Measurements from ENCODE around the gene TRIM36. TPM values are rescaled to one million over a fixed set of nuclear protein-coding genes. Genes with fewer than 3 reads are reported as not detected.

TRIM36 gene
- polyA plus RNA-seq, 1 donor (not counting 4 experiments of a cell fraction or from before 2014, with no cell fraction given), result 2.4 TPM

DNA sequence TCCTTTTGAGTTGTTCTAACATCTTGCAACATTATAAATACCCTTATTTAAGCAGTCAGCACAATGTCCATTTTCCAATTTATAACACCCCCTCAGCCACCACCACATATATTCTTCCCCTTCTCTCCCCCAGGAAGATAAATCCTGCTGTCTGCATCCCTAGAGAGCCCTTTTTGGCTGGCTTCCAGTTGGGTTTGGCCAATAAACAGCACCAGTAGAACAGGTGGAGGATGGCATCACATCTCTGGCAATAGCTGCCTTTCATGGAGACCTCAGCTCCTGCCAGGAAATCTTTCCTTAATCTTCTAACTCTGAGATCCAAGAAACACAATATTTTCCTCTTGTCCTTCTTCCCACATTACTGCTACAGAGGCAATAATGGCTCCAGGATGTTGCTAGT is 53.7 kb downstream of the TRIM36 start:
- TF ChIP-seq EZH2 (IDR thresholded peaks at IDR 0.05; ENCODE audit: low read length), result no peak
- TF ChIP-seq, protein P1, sequence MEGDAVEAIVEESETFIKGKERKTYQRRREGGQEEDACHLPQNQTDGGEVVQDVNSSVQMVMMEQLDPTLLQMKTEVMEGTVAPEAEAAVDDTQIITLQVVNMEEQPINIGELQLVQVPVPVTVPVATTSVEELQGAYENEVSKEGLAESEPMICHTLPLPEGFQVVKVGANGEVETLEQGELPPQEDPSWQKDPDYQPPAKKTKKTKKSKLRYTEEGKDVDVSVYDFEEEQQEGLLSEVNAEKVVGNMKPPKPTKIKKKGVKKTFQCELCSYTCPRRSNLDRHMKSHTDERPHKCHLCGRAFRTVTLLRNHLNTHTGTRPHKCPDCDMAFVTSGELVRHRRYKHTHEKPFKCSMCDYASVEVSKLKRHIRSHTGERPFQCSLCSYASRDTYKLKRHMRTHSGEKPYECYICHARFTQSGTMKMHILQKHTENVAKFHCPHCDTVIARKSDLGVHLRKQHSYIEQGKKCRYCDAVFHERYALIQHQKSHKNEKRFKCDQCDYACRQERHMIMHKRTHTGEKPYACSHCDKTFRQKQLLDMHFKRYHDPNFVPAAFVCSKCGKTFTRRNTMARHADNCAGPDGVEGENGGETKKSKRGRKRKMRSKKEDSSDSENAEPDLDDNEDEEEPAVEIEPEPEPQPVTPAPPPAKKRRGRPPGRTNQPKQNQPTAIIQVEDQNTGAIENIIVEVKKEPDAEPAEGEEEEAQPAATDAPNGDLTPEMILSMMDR (optimal IDR thresholded peaks at IDR 0.05 in 1 of 3, IDR thresholded peaks at IDR 0.05 in 1 of 3, conservative IDR thresholded peaks at IDR 0.05 in 1 of 3; ENCODE audit: extremely low read depth in 1 of 3, insufficient read depth in 2 of 3, low read length in 3 of 3), result no peak
- Histone ChIP-seq H2AFZ (ENCODE audit: control insufficient read depth, low read length) (no peak overlapping the region), H3K9me3 (ENCODE audit: control insufficient read depth, low read depth, low read length) (no peaks in the 10 kb centered on the region), H3K4me2 (ENCODE audit: control insufficient read depth, extremely low read depth, insufficient read depth, low read depth, low read length) (no peak overlapping the region), H3K27ac (ENCODE audit: control insufficient read depth, insufficient read depth, low read length) (no peak overlapping the region), H4K20me1 (ENCODE audit: control insufficient read depth, extremely low read depth, insufficient read depth, low read length) (no peaks in the 10 kb centered on the region), H3K36me3 (ENCODE audit: control insufficient read depth in 2 of 2, extremely low read depth in 1 of 2, insufficient read depth in 2 of 2, low read length in 2 of 2) (no peaks in the 10 kb centered on the region), H3K79me2 (ENCODE audit: control insufficient read depth, insufficient read depth, low read length) (no peaks in the 10 kb centered on the region), H3K4me1 (ENCODE audit: control insufficient read depth, extremely low read depth, insufficient read depth, low read length) (no peaks in the 10 kb centered on the region), H3K4me3 (ENCODE audit: control insufficient read depth in 2 of 3, extremely low read depth in 1 of 3, insufficient read depth in 2 of 3, low read depth in 1 of 3, low read length in 3 of 3) (no peak overlapping the region), H3K27me3 (ENCODE audit: control insufficient read depth, extremely low read depth, insufficient read depth, low read length) (no peaks in the 10 kb centered on the region), H3K9ac (ENCODE audit: control insufficient read depth, extremely low read depth, insufficient read depth, low read length) (no peak overlapping the region), H3K9me1 (ENCODE audit: control insufficient read depth, extremely low read depth, insufficient read depth, low read length) (no peaks in the 10 kb centered on the region)
- dilution Hi-C loops (cut with MboI; ENCODE audit: extremely low pct_ligation_motif_present, low sequenced_read_pairs), result no loop called here
- no peak for FAIRE-seq
- no peak for DNase-seq (ENCODE audit: low read depth, low spot score)

DNA sequence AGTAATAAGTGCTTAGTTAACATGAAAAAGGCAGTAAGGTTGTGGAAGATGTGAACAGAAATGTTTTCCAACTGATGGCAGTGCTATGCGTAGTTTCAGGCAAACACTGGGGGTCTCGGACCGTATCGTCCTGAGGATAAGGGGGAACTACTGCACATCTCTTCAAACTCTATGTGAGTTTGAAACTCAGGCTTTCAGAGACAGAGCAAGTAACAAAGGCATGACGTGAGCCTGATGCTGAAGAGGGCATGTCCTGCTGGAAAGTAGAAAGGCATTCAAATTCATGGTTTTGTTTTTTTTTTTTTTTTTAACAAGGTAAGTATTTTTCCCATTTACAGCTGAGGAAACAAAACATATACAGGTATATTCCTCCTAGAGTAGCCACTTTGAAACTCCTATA is 59.9 kb downstream of the TRIM36 start:
- Histone ChIP-seq H3K4me3 (ENCODE audit: control insufficient read depth in 2 of 3, extremely low read depth in 1 of 3, insufficient read depth in 2 of 3, low read depth in 1 of 3, low read length in 3 of 3) (no peak overlapping the region), H3K36me3 (ENCODE audit: control insufficient read depth in 2 of 2, extremely low read depth in 1 of 2, insufficient read depth in 2 of 2, low read length in 2 of 2) (no peaks in the 10 kb centered on the region), H3K9me3 (ENCODE audit: control insufficient read depth, low read depth, low read length) (no peaks in the 10 kb centered on the region), H3K79me2 (ENCODE audit: control insufficient read depth, insufficient read depth, low read length) (no peaks in the 10 kb centered on the region), H3K4me2 (ENCODE audit: control insufficient read depth, extremely low read depth, insufficient read depth, low read depth, low read length) (no peak overlapping the region), H3K27ac (ENCODE audit: control insufficient read depth, insufficient read depth, low read length) (no peak overlapping the region), H4K20me1 (ENCODE audit: control insufficient read depth, extremely low read depth, insufficient read depth, low read length) (no peaks in the 10 kb centered on the region), H3K27me3 (ENCODE audit: control insufficient read depth, extremely low read depth, insufficient read depth, low read length) (no peaks in the 10 kb centered on the region), H2AFZ (ENCODE audit: control insufficient read depth, low read length) (no peak overlapping the region), H3K9ac (ENCODE audit: control insufficient read depth, extremely low read depth, insufficient read depth, low read length) (no peak overlapping the region), H3K4me1 (ENCODE audit: control insufficient read depth, extremely low read depth, insufficient read depth, low read length) (no peaks in the 10 kb centered on the region), H3K9me1 (ENCODE audit: control insufficient read depth, extremely low read depth, insufficient read depth, low read length) (no peaks in the 10 kb centered on the region)
- dilution Hi-C loops (cut with MboI; ENCODE audit: extremely low pct_ligation_motif_present, low sequenced_read_pairs), result no loop called here
- DNase-seq (ENCODE audit: low read depth, low spot score) (no peak), FAIRE-seq (no peak)
- TF ChIP-seq EZH2 (IDR thresholded peaks at IDR 0.05; ENCODE audit: low read length), result no peak
- TF ChIP-seq, protein P1 (optimal IDR thresholded peaks at IDR 0.05 in 1 of 3, IDR thresholded peaks at IDR 0.05 in 1 of 3, conservative IDR thresholded peaks at IDR 0.05 in 1 of 3; ENCODE audit: extremely low read depth in 1 of 3, insufficient read depth in 2 of 3, low read length in 3 of 3), result no peak
